GM10266 (cell line): ENCODE results near the gene OR7C1.
"Not testable (repeated sequence)": the region's sequence is repeated elsewhere in the genome, so short reads cannot be mapped to it uniquely, and the experiment has no call there.

Experiments used
- DNase-seq: peaks from one replicate; pipeline ENCODE4 v3.0.0; 2012; ENCODE audit errors: extremely low spot score
- TF ChIP-seq, protein P1 (sequence below): IDR thresholded peaks from 2 replicates; pipeline ENCODE4 v1.5.1; 2012; ENCODE audit warnings: mild to moderate bottlenecking, low read depth; ENCODE audit not compliant: control insufficient read depth, insufficient read depth; ENCODE audit errors: missing control alignments

OR7C1 gene

DNA sequence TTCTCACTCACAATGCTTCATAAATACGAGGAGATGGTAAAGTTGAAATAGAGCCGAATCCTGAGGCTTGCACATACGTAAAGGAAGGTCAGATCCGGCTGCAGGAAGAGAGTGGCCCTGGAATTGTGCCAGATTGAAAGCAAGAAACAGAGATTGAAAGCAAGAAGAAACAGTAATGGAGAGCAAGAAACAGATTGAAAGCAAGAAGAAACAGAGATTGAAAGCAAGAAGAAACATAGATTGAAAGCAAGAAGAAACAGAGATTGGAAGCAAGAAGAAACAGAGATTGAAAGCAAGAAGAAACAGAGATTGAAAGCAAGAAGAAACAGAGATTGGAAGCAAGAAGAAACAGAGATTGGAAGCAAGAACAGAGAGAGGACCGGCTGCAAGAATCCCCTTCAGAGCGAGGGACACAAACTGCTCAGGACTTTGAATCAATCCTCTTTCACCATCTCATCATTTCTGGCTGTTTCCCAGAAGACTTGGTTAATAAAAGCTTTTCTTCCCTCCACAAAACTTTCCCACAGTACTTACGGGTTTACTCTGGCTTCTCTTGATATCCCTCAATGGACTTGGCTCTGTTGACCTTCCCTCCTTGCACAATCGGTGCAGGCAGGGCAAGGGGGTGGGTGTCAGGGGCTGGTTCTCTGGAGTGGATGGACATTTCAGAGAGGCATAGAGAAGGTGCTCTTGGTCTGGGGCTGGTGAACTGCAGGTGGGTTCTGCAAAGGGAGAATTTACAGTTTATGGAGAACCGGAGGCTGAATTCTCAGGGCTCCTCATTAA is 25.5 kb downstream of the OR7C1 start:
- TF ChIP-seq, protein P1, sequence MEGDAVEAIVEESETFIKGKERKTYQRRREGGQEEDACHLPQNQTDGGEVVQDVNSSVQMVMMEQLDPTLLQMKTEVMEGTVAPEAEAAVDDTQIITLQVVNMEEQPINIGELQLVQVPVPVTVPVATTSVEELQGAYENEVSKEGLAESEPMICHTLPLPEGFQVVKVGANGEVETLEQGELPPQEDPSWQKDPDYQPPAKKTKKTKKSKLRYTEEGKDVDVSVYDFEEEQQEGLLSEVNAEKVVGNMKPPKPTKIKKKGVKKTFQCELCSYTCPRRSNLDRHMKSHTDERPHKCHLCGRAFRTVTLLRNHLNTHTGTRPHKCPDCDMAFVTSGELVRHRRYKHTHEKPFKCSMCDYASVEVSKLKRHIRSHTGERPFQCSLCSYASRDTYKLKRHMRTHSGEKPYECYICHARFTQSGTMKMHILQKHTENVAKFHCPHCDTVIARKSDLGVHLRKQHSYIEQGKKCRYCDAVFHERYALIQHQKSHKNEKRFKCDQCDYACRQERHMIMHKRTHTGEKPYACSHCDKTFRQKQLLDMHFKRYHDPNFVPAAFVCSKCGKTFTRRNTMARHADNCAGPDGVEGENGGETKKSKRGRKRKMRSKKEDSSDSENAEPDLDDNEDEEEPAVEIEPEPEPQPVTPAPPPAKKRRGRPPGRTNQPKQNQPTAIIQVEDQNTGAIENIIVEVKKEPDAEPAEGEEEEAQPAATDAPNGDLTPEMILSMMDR = no peak
- no peak for DNase-seq

DNA sequence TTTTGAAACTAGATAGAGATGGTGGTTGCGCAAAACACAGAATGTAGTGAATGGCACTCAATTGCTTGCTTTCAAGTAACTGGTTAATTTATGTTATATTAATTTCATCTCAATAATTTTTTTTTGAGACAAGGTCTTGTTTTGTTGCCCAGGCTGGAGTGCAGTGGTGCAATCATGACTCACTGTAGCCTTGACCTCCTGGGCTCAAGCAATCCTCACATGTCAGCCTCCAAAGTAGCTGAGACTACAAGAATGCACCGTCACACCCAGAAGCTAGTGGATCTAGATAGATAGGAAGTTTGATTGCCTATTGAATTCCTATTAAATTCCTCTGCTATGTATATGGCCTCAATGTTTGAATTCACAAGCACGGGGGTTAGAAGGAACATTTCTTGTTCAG is 30.2 kb downstream of the OR7C1 start:
- no peak for DNase-seq
- TF ChIP-seq, protein P1 = no peak

DNA sequence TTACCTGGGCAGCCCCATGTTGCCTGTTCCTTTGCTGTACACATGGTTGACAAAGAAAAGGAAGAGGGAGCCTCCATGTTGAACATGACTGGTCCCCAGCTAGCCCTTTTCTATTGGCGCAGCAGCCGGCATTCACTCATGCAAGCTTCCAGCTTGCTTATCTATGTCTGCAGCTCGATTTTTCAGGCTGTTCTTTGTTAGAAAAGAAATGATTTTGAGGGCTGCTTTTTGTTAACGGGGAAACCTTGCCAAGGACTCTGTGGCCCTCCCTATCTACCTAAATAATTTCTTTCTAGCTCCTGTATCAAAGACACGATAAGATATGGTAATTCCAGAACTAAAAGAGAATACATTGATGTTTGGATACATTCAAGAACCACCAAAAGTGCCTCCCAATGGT is 36.2 kb downstream of the OR7C1 start:
- no peak for DNase-seq
- TF ChIP-seq, protein P1 = no peak

DNA sequence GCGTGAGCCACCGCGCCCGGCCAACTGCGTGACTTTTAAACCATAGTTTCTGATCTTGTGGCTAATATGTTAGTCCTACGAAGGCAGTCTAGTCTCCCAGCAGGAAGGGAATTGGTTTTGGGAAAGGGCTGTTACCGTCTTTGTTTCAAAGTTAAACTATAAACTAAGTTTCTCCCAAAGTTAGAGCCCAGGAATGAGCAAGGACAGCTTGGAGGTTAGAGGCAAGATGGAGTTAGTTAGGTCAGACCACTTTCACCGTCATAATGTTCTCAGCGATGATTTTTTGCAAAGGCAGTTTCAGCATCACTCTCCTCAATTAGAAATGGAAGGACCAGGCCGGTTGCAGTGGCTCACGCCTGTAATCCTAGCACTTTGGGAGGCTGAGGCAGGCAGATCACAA is 39.0 kb downstream of the OR7C1 start:
- no peak for DNase-seq
- TF ChIP-seq, protein P1 = no peak

DNA sequence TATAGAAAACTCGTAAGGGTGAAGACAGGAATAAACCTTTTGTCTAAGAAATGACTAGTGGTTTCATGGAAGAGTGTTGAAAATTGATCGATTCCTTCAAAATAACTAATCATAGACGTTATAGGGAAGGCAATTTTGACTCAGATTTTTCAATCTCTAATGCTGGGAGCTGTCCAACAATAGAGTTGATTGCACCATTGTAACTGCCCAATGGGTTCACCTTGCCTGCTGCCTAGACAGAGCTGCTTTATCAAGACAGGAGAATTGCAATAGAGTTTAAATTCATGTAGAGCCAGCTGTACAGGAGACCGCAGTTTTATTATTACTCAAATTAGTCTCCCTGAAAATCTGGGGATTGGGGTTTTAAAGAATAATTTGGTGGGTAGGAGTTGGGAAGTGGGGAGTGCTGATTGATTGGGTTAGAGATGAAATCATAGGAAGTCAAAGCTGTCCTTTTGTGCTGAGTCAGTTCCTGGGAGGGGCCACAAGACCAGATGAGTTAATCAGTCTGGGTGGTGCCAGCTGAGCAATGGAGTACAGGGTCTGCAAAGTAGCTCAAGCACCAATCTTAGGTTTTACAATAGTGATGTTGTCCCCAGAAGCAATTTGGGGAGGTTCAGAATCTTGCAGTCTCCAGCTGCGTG is 39.8 kb downstream of the OR7C1 start:
- DNase-seq = no peak
- TF ChIP-seq, protein P1 = no peak

DNA sequence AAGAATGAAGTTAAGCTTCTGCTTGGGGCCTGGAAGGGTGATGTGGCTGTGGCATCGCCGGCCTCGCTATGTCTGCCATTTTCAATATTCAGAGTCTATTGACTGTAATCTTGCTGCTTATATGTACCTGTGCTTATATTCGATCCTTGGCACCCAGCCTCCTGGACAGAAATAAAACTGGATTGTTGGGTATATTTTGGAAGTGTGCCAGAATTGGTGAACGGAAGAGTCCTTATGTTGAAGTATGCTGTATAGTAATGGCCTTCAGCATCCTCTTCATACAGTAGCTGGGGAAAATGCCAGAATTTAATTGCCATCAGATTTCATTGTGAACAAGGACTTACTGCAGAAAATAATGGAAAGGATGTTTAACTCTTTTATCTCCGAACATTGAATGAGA is 42.7 kb downstream of the OR7C1 start:
- DNase-seq = not testable (repeated sequence)

DNA sequence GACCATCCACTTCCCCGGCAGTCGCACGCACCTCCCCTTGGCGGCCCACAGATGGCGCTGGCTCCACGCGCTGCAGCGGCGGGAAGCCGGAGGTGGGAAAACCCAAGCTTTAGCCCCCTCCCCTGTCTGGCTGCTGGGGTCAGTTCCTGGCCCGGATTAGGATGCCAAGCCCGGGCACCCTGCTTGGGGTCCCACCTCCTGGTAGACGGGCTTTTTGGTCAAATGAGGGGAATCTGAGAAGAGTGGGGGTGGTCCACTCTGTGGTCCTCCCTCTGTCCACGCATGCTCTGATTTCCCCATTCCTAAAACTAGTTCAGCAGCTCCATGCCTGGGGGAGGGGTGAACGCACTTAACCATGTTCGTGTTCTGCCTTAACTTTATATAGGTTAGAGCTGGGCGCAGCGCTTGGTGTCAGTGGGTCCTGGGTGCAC is 48.5 kb downstream of the OR7C1 start:
- DNase-seq = peak; percentile 47
- TF ChIP-seq, protein P1 = peak; percentile 86

DNA sequence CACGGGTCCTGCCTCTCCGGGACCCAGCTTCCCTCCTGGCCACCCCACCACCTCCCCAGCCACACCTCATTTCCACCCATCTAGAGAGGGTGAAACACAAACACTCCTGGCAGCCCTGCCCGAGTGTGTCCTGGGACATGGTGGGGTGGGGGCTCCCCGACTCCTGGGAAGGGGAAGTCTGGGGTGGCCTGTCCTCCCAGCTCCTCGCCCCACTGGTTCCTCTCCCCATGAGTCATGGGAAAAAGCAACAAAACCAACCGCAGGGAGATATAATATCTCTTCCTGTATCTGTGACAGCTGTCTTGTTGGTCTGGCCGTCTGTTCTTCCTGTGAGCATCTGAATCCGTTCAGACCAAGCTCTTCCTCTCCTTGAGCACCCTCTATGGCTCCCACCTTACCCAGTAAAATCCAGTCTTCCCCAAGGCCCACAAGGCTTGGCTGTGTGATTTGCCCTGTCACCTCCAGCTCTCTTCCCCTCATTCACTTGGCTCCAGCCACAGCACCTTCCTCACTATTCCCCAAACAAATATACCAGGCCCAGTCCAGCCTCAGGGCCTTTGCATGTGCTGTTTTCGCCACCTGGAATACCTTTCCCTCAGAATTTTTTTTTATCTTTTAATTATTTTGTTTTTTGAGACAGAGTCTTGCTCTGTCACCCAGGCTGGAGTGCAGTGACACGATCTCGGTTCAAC is 49.7 kb downstream of the OR7C1 start:
- peak; percentile 27 for DNase-seq

DNA sequence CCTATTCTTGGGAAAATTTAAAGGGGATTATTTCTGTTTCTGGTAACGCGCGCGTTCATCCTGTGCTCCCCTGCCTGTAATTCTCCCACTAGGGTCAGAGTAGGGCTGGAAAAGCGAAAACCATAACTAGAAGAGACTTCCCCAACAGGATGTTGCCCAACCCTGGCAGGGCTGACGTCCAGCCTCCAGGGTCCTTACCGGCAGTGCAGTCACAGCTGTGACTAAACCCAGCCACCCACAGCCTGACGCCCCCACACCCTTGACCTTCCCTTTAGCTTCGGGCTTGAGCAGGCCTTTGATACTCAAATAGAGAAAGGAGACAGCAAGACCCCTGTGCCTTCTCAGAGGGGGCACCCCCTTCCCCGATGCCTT is 50.3 kb downstream of the OR7C1 start:
- peak; percentile 59 for DNase-seq

DNA sequence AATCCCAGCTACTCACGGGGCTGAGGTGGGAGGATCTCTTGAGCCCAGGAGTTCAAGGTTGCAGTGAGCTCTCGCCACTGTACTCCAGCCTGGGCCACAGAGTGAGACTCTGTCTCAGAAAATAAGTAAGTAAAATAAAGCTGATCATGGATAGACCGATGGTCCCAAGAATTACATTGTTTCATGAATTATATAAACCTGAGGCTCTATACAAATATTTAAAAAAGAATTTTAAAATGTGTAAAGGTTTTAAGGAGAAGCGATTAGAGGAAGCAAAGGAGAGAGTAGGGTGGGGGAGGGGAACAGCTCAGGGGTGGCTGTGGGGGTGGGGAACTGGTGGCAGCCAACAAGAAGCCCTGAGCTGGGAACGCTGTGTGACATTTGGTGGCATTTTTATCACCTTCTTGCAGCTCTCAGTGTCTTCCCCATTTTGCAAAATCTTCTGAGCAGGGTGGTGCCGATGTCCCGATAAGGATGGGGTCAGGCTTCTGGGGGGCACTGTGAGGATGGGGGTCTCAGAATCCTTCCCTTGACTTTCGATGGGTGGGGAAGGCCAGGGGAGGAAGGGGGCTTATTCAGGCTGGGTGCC is 51.5 kb downstream of the OR7C1 start:
- DNase-seq = not testable (repeated sequence)
